ENCODE results near the gene TBCE. TPM values are rescaled to one million over a fixed set of nuclear protein-coding genes. Genes with fewer than 3 reads are reported as not detected.
A peak's percentile ranks its signal among the peaks of the same experiment; 100 is the strongest.

Gene TBCE
- 18.3 and 39.3 TPM in 2 replicates for total RNA-seq

- peak; percentile 66 for DNase-seq (ENCODE audit: extremely low read depth, low read depth, low spot score)
Measured at GRCh38 chr1:235367000-235367908, at the start of gene TBCE. TSS of gene TBCE (plus strand) at chr1:235367427. CDS start at chr1:235380050, 12,623 bp downstream.

GRCh38 chr1:235319255-235319654 is 48.0 kb upstream of the TBCE start:
- DNase-seq (ENCODE audit: extremely low read depth, low read depth, low spot score), result no peak

GRCh38 chr1:235320521-235321179 is 46.6 kb upstream of the TBCE start:
- no peak for DNase-seq (ENCODE audit: extremely low read depth, low read depth, low spot score)

- no peak for DNase-seq (ENCODE audit: extremely low read depth, low read depth, low spot score)
Measured at GRCh38 chr1:235324296-235324695, 42.9 kb upstream of the TBCE start.

- no peak for DNase-seq (ENCODE audit: extremely low read depth, low read depth, low spot score)
Measured at GRCh38 chr1:235325139-235325538, 42.1 kb upstream of the TBCE start.

GRCh38 chr1:235325854-235326253 is 41.4 kb upstream of the TBCE start:
- no peak for DNase-seq (ENCODE audit: extremely low read depth, low read depth, low spot score)

GRCh38 chr1:235326719-235327558 is 40.3 kb upstream of the TBCE start:
- DNase-seq (ENCODE audit: extremely low read depth, low read depth, low spot score), result no peak

GRCh38 chr1:235327559-235328270 is 39.5 kb upstream of the TBCE start, which contains the start of gene ARID4B:
TSS of gene ARID4B (minus strand) at chr1:235328179. CDS start at chr1:235326919, 1,260 bp downstream.
- no peak for DNase-seq (ENCODE audit: extremely low read depth, low read depth, low spot score)

GRCh38 chr1:235328271-235329138 is 38.7 kb upstream of the TBCE start, which contains the start of gene GGPS1:
TSS of gene GGPS1 (plus strand) at chr1:235328570. CDS start at chr1:235335265, 6,695 bp downstream.
- DNase-seq (ENCODE audit: extremely low read depth, low read depth, low spot score), result peak; percentile 99

- no peak for DNase-seq (ENCODE audit: extremely low read depth, low read depth, low spot score)
Measured at GRCh38 chr1:235329139-235329902, 37.9 kb upstream of the TBCE start.

GRCh38 chr1:235330918-235331285 is 36.3 kb upstream of the TBCE start:
- DNase-seq (ENCODE audit: extremely low read depth, low read depth, low spot score), result no peak

- DNase-seq (ENCODE audit: extremely low read depth, low read depth, low spot score), result no peak
Measured at GRCh38 chr1:235331401-235331800, 35.8 kb upstream of the TBCE start.

GRCh38 chr1:235336903-235337302 is 30.3 kb upstream of the TBCE start:
- DNase-seq (ENCODE audit: extremely low read depth, low read depth, low spot score), result no peak

- no peak for DNase-seq (ENCODE audit: extremely low read depth, low read depth, low spot score)
Measured at GRCh38 chr1:235339746-235340145, 27.5 kb upstream of the TBCE start.

GRCh38 chr1:235341334-235341733 is 25.9 kb upstream of the TBCE start:
- DNase-seq (ENCODE audit: extremely low read depth, low read depth, low spot score), result no peak

GRCh38 chr1:235342039-235342438 is 25.2 kb upstream of the TBCE start:
- DNase-seq (ENCODE audit: extremely low read depth, low read depth, low spot score), result no peak

- DNase-seq (ENCODE audit: extremely low read depth, low read depth, low spot score), result no peak
Measured at GRCh38 chr1:235342471-235342870, 24.8 kb upstream of the TBCE start.

GRCh38 chr1:235343726-235344125 is 23.5 kb upstream of the TBCE start:
- DNase-seq (ENCODE audit: extremely low read depth, low read depth, low spot score), result no peak

- DNase-seq (ENCODE audit: extremely low read depth, low read depth, low spot score), result no peak
Measured at GRCh38 chr1:235351441-235351840, 15.8 kb upstream of the TBCE start.
